Astrocyte (in vitro differentiated cells and primary cell): ENCODE measurements around the gene PGK2. TPM values are rescaled to one million over a fixed set of nuclear protein-coding genes. Genes with fewer than 3 reads are reported as not detected.

ENCODE experiments used
- DNase-seq: peaks from one replicate; pipeline ENCODE4 v3.0.0-alpha.2; 2010; ENCODE audit warnings: low read depth
- FAIRE-seq: peaks from 2 replicates; lab custom pipeline; 2011; peaks lifted over from hg19 to GRCh38; lab: Jason Lieb, UNC
- H2AFZ ChIP-seq: 2 replicates; pipeline ENCODE4 v1.6.0; 2012; ENCODE audit warnings: low read depth, low read length, inconsistent platforms
- H3K27ac ChIP-seq: 2 replicates; pipeline ENCODE4 v1.5.1; 2011; ENCODE audit warnings: low read depth, low read length, inconsistent platforms
- H3K27me3 ChIP-seq: 2 replicates; pipeline ENCODE4 v1.6.0; 2011; ENCODE audit warnings: low read length, inconsistent platforms; ENCODE audit not compliant: insufficient read depth
- H3K36me3 ChIP-seq: 2 replicates; pipeline ENCODE4 v1.5.1; 2011; ENCODE audit warnings: low read length, inconsistent platforms; ENCODE audit not compliant: insufficient read depth
- H3K4me1 ChIP-seq: 2 replicates; pipeline ENCODE4 v1.5.1; 2011; ENCODE audit warnings: low read length, inconsistent platforms; ENCODE audit not compliant: insufficient read depth
- H3K4me2 ChIP-seq: 2 replicates; pipeline ENCODE4 v1.6.0; 2012; ENCODE audit warnings: low read length, inconsistent platforms
- H3K4me3 ChIP-seq: 2 replicates; pipeline ENCODE4 v1.5.1; 2011; ENCODE audit warnings: low read depth, mild to moderate bottlenecking, low read length, inconsistent platforms; ENCODE audit not compliant: insufficient read depth
- H3K79me2 ChIP-seq: 2 replicates; pipeline ENCODE4 v1.6.0; 2012; ENCODE audit warnings: mild to moderate bottlenecking, low read length, inconsistent platforms; ENCODE audit not compliant: insufficient read depth
- H3K9ac ChIP-seq: 2 replicates; pipeline ENCODE4 v1.6.0; 2012; ENCODE audit warnings: mild to moderate bottlenecking, low read length, inconsistent platforms
- H3K9me3 ChIP-seq: 2 replicates; pipeline ENCODE4 v1.5.1; 2012; ENCODE audit warnings: low read depth, mild to moderate bottlenecking, low read length, inconsistent platforms; ENCODE audit not compliant: insufficient read depth
- H4K20me1 ChIP-seq: 2 replicates; pipeline ENCODE4 v1.6.0; 2012; ENCODE audit warnings: low read length, inconsistent platforms; ENCODE audit not compliant: insufficient read depth
- H3K27ac Mint-ChIP-seq: one replicate; pipeline ENCODE4 v1.8.0; 2021; ENCODE audit warnings: mild to moderate bottlenecking, mixed read lengths; ENCODE audit not compliant: unreplicated experiment
- H3K27me3 Mint-ChIP-seq: one replicate; pipeline ENCODE4 v1.8.0; 2021; ENCODE audit warnings: low read depth, mixed read lengths; ENCODE audit not compliant: unreplicated experiment
- H3K36me3 Mint-ChIP-seq: one replicate; pipeline ENCODE4 v1.8.0; 2021; ENCODE audit warnings: low read depth, mixed read lengths; ENCODE audit not compliant: unreplicated experiment
- H3K4me1 Mint-ChIP-seq: one replicate; pipeline ENCODE4 v1.8.0; 2021; ENCODE audit warnings: low read depth, mixed read lengths; ENCODE audit not compliant: unreplicated experiment
- H3K4me3 Mint-ChIP-seq: one replicate; pipeline ENCODE4 v1.8.0; 2021; ENCODE audit warnings: mild to moderate bottlenecking, moderate library complexity, mixed read lengths; ENCODE audit not compliant: unreplicated experiment
- H3K9me3 Mint-ChIP-seq: one replicate; pipeline ENCODE4 v1.8.0; 2021; ENCODE audit warnings: mild to moderate bottlenecking, mixed read lengths; ENCODE audit not compliant: unreplicated experiment
- EZH2 ChIP-seq: IDR thresholded peaks from 2 replicates; pipeline ENCODE4 v1.6.1; 2012; ENCODE audit warnings: mild to moderate bottlenecking, low read length, inconsistent platforms; ENCODE audit not compliant: insufficient read depth
- total RNA-seq: library from RNA; stranded (reverse); gene quantifications from 2 replicates; pipeline ENCODE4 v1.2.1, GENCODE V29; 2021
- TF ChIP-seq, protein P1 (sequence below): IDR thresholded peaks from 2 replicates; pipeline ENCODE4 v1.5.1; 2011; ENCODE audit warnings: low read depth, mild to moderate bottlenecking, inconsistent platforms, low read length, moderate library complexity; ENCODE audit not compliant: insufficient read depth

Gene PGK2
- total RNA-seq, 1 donor from 2014 or later = not detected

DNA sequence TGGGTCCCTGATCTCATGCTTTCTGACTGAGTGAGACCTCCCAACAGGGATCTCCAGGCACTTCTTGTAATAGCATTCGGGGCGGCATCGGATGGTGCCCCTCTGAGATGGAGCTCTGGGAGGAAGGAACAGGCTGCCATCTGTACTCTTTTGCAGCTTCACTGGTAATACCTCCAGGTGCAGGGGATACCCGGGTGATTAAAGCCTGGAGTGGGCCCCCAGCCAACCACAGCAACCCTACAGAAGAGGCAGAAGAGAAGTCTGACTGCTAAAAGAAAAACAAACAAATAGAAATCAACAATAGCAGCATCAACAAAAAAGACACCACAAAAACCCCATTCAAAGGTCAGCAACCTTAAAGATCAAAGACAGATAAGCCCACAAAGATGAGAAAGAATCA lies 19.1 kb upstream of the PGK2 start:
- H3K9ac ChIP-seq = no peak overlapping the region

DNA sequence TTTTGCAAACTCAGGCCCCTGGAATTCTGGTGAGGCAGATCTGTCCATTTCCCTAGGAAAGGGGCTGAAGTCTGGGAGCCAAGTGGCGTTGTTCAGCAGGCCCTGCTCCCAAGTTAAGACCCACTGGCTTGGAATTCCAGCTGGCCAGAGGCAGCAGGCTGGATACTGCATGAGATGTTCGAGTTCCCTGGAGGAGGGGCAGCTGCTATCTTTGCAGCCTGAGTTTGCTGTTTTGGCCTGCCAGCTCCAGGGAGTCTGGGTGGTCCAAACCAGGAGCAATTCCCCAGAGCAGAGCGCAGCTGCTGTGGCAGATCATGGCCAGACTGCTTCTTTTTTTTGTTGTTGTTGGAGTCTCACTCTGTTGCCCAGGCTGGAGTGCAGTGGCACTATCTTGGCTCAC lies 18.2 kb upstream of the PGK2 start:
- FAIRE-seq (no peak), DNase-seq (no peak)
- H3K9me3 Mint-ChIP-seq = peaks cover 3% of the 10 kb centered on the region
- Histone ChIP-seq H3K4me3 (no peak overlapping the region), H3K27ac (no peak overlapping the region), H3K79me2 (no peaks in the 10 kb centered on the region), H3K4me2 (no peak overlapping the region), H4K20me1 (no peaks in the 10 kb centered on the region), H3K9ac (no peak overlapping the region), H3K27me3 (no peaks in the 10 kb centered on the region), H3K4me1 (no peaks in the 10 kb centered on the region), H3K9me3 (no peaks in the 10 kb centered on the region), H2AFZ (no peak overlapping the region), H3K36me3 (no peaks in the 10 kb centered on the region)
- H3K4me1 Mint-ChIP-seq = no peaks in the 10 kb centered on the region
- H3K27ac Mint-ChIP-seq = no peak overlapping the region
- TF ChIP-seq, protein P1, sequence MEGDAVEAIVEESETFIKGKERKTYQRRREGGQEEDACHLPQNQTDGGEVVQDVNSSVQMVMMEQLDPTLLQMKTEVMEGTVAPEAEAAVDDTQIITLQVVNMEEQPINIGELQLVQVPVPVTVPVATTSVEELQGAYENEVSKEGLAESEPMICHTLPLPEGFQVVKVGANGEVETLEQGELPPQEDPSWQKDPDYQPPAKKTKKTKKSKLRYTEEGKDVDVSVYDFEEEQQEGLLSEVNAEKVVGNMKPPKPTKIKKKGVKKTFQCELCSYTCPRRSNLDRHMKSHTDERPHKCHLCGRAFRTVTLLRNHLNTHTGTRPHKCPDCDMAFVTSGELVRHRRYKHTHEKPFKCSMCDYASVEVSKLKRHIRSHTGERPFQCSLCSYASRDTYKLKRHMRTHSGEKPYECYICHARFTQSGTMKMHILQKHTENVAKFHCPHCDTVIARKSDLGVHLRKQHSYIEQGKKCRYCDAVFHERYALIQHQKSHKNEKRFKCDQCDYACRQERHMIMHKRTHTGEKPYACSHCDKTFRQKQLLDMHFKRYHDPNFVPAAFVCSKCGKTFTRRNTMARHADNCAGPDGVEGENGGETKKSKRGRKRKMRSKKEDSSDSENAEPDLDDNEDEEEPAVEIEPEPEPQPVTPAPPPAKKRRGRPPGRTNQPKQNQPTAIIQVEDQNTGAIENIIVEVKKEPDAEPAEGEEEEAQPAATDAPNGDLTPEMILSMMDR = no peak
- no peak for TF ChIP-seq EZH2
- H3K4me3 Mint-ChIP-seq = no peak overlapping the region
- no peaks in the 10 kb centered on the region for H3K36me3 Mint-ChIP-seq
- H3K27me3 Mint-ChIP-seq = no peaks in the 10 kb centered on the region

More for the DNA sequence above, 19.1 kb upstream of the PGK2 start:
- H3K27ac Mint-ChIP-seq = no peak overlapping the region
- H3K4me3 Mint-ChIP-seq = no peak overlapping the region
- peaks cover 3% of the 10 kb centered on the region for H3K9me3 Mint-ChIP-seq
- Histone ChIP-seq H2AFZ (no peak overlapping the region), H3K36me3 (no peaks in the 10 kb centered on the region), H3K27ac (no peak overlapping the region), H4K20me1 (no peaks in the 10 kb centered on the region), H3K4me3 (no peak overlapping the region), H3K27me3 (no peaks in the 10 kb centered on the region), H3K4me2 (no peak overlapping the region), H3K9me3 (no peaks in the 10 kb centered on the region), H3K79me2 (no peaks in the 10 kb centered on the region), H3K4me1 (no peaks in the 10 kb centered on the region)
- no peaks in the 10 kb centered on the region for H3K4me1 Mint-ChIP-seq
- H3K36me3 Mint-ChIP-seq = no peaks in the 10 kb centered on the region
- no peaks in the 10 kb centered on the region for H3K27me3 Mint-ChIP-seq
- no peak for TF ChIP-seq EZH2
- TF ChIP-seq, protein P1 = no peak
- FAIRE-seq (no peak), DNase-seq (no peak)

DNA sequence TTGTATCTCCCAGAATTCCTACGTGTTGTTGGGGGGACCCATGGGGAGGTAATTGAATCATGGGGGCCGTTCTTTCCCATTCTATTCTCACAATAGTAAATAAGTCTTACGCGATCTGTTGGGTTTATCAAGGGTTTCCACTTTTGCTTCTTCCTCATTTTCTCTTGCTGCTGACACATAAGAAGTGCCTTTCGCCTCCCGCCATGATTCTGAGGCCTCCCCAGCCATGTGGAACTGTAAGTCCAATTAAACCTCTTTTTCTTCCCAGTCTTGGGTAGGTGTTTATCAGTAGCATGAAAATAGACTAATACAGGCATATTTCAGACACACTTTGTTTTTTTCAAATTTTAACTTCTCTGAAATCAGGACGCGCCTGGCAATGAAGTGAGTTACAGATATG lies 14.4 kb upstream of the PGK2 start:
- H3K9me3 Mint-ChIP-seq = no peaks in the 10 kb centered on the region
- TF ChIP-seq, protein P1 = no peak
- TF ChIP-seq EZH2 = no peak

More for the DNA sequence above, 14.4 kb upstream of the PGK2 start:
- Histone ChIP-seq H3K27ac (no peak overlapping the region), H3K79me2 (no peaks in the 10 kb centered on the region), H3K9ac (no peak overlapping the region), H3K4me1 (no peaks in the 10 kb centered on the region), H3K4me3 (no peak overlapping the region), H3K27me3 (no peaks in the 10 kb centered on the region), H3K9me3 (no peaks in the 10 kb centered on the region), H4K20me1 (no peaks in the 10 kb centered on the region), H2AFZ (no peak overlapping the region), H3K4me2 (no peak overlapping the region), H3K36me3 (no peaks in the 10 kb centered on the region)
- DNase-seq = no peak
- H3K4me1 Mint-ChIP-seq = no peaks in the 10 kb centered on the region
- H3K4me3 Mint-ChIP-seq = no peak overlapping the region
- H3K27ac Mint-ChIP-seq = no peak overlapping the region
- no peaks in the 10 kb centered on the region for H3K27me3 Mint-ChIP-seq
- H3K36me3 Mint-ChIP-seq = no peaks in the 10 kb centered on the region
- FAIRE-seq = no peak
